Spinal cord (tissue), 10 donors: ENCODE measurements around the gene ARID2. TPM values are rescaled to one million over a fixed set of nuclear protein-coding genes. Genes with fewer than 3 reads are reported as not detected.

Experiments used
- DNase-seq, 6 donors: peaks; one replicate each; pipeline versions ENCODE4 v3.0.0 to v3.0.0-alpha.2; 2013 to 2015; ENCODE audit warnings: low spot score in 6 of 6, low read depth in 4 of 6
- H3K27ac ChIP-seq: one replicate; pipeline ENCODE4 v1.5.1; 2013; ENCODE audit warnings: low read depth, low read length, control low read depth
- H3K27me3 ChIP-seq: one replicate; pipeline ENCODE4 v1.6.1; 2013; ENCODE audit warnings: low read length; ENCODE audit not compliant: control insufficient read depth, insufficient read depth
- H3K36me3 ChIP-seq: one replicate; pipeline ENCODE4 v1.6.1; 2013; ENCODE audit warnings: low read length; ENCODE audit not compliant: control insufficient read depth, insufficient read depth
- H3K4me1 ChIP-seq: one replicate; pipeline ENCODE4 v1.6.1; 2013; ENCODE audit warnings: low read length; ENCODE audit not compliant: control insufficient read depth, insufficient read depth
- H3K4me3 ChIP-seq: one replicate; pipeline ENCODE4 v1.5.1; 2013; ENCODE audit warnings: low read depth, low read length, control low read depth
- H3K9me3 ChIP-seq: one replicate; pipeline ENCODE4 v1.6.1; 2013; ENCODE audit warnings: low read length; ENCODE audit not compliant: control insufficient read depth, insufficient read depth
- WGBS: methylation state at CpG from one replicate; pipeline ENCODE4 v1.1.5; 2013; ENCODE audit warnings: missing lambda C conversion rate; ENCODE audit not compliant: insufficient coverage; 5-methylcytosine and 5-hydroxymethylcytosine counted together
- polyA plus RNA-seq, 2 donors: library from polyadenylated mRNA; unstranded; fragments of 120-200 nt; gene quantifications; one replicate each; pipeline ENCODE4 v1.2.1, GENCODE V29; 2013; ENCODE audit not compliant: insufficient read length in 2 of 2
- total RNA-seq, 2 donors: library from RNA; depleted of rRNA in 1 of 2; stranded (reverse); fragments of 120-200 nt in 1 of 2; fragments of >200 nt in 1 of 2; gene quantifications; one replicate each; pipeline versions ENCODE4 v1.2.3 to v1.2.4, GENCODE V29; 2013 to 2014
- donor health status: healthy.

Gene ARID2
- total and polyA plus RNA-seq, 4 donors: 16.3 to 53.2 (median 27.5) TPM

GRCh38 chr12:45756666-45757065 lies 27.2 kb downstream of the ARID2 start:
- H3K27ac ChIP-seq: no peak overlapping the region
- H3K4me3 ChIP-seq: no peak overlapping the region
- DNase-seq: no peak
- no peaks in the 10 kb centered on the region for H3K4me1 ChIP-seq
- 72% methylated on average over 3 of the region's 3 CpGs for WGBS
- H3K27me3 ChIP-seq: no peaks in the 10 kb centered on the region
- H3K36me3 ChIP-seq: no peaks in the 10 kb centered on the region
- no peaks in the 10 kb centered on the region for H3K9me3 ChIP-seq

- Histone ChIP-seq H3K9me3 (no peaks in the 10 kb centered on the region), H3K4me3 (no peak overlapping the region), H3K4me1 (no peaks in the 10 kb centered on the region), H3K36me3 (no peaks in the 10 kb centered on the region), H3K27me3 (no peaks in the 10 kb centered on the region), H3K27ac (no peak overlapping the region)
- no CpG with 5 or more reads among the region's 3 CpGs for WGBS
- DNase-seq: no peak
Measured at GRCh38 chr12:45757172-45757571, 27.7 kb downstream of the ARID2 start.

GRCh38 chr12:45760333-45760732 lies 30.8 kb downstream of the ARID2 start:
- Histone ChIP-seq H3K4me1 (no peaks in the 10 kb centered on the region), H3K4me3 (no peak overlapping the region), H3K27ac (no peak overlapping the region), H3K9me3 (no peaks in the 10 kb centered on the region), H3K36me3 (no peaks in the 10 kb centered on the region), H3K27me3 (no peaks in the 10 kb centered on the region)
- no peak for DNase-seq
- whole genome bisulfite sequencing: 90% methylated on average over 2 of the region's 4 CpGs

- no CpG with 5 or more reads among the region's 3 CpGs for WGBS
- Histone ChIP-seq H3K27ac (no peak overlapping the region), H3K4me3 (no peak overlapping the region), H3K27me3 (no peaks in the 10 kb centered on the region), H3K4me1 (no peaks in the 10 kb centered on the region), H3K36me3 (no peaks in the 10 kb centered on the region), H3K9me3 (no peaks in the 10 kb centered on the region)
- DNase-seq: peak; percentile 7 to 81 (median 25)
Measured at GRCh38 chr12:45762185-45763110, 32.9 kb downstream of the ARID2 start.

- DNase-seq: no peak
- Histone ChIP-seq H3K27me3 (no peaks in the 10 kb centered on the region), H3K9me3 (no peaks in the 10 kb centered on the region), H3K36me3 (no peaks in the 10 kb centered on the region), H3K4me3 (no peak overlapping the region), H3K27ac (no peak overlapping the region), H3K4me1 (no peaks in the 10 kb centered on the region)
- 98% methylated on average over 4 of the region's 4 CpGs for whole genome bisulfite sequencing
Measured at GRCh38 chr12:45763381-45763780, 33.9 kb downstream of the ARID2 start.

GRCh38 chr12:45768194-45768593 lies 38.7 kb downstream of the ARID2 start:
- H3K27ac ChIP-seq: no peak overlapping the region
- no peak overlapping the region for H3K4me3 ChIP-seq
- peaks cover 2% of the 10 kb centered on the region for H3K9me3 ChIP-seq
- no peak for DNase-seq
- WGBS: no CpG with 5 or more reads among the region's 1 CpG
- H3K36me3 ChIP-seq: no peaks in the 10 kb centered on the region
- no peaks in the 10 kb centered on the region for H3K4me1 ChIP-seq
- H3K27me3 ChIP-seq: no peaks in the 10 kb centered on the region

GRCh38 chr12:45773747-45774146 lies 44.2 kb downstream of the ARID2 start:
- H3K4me1 ChIP-seq: no peaks in the 10 kb centered on the region
- no peaks in the 10 kb centered on the region for H3K27me3 ChIP-seq
- WGBS: no CpG with 5 or more reads among the region's 1 CpG
- no peaks in the 10 kb centered on the region for H3K36me3 ChIP-seq
- no peak overlapping the region for H3K4me3 ChIP-seq
- no peak for DNase-seq
- H3K9me3 ChIP-seq: peaks cover 2% of the 10 kb centered on the region
- H3K27ac ChIP-seq: no peak overlapping the region

- Histone ChIP-seq H3K9me3 (peaks cover 2% of the 10 kb centered on the region), H3K27me3 (no peaks in the 10 kb centered on the region), H3K4me1 (no peaks in the 10 kb centered on the region), H3K27ac (no peak overlapping the region), H3K4me3 (no peak overlapping the region), H3K36me3 (no peaks in the 10 kb centered on the region)
- no CpG with 5 or more reads among the region's 5 CpGs for WGBS
- DNase-seq: no peak
Measured at GRCh38 chr12:45774508-45775162, 45.1 kb downstream of the ARID2 start.

- H3K27ac ChIP-seq: no peak overlapping the region
- WGBS: no CpG with 5 or more reads among the region's 1 CpG
Measured at GRCh38 chr12:45775465-45775864, 46.0 kb downstream of the ARID2 start.

GRCh38 chr12:45775964-45776363 lies 46.5 kb downstream of the ARID2 start:
- Histone ChIP-seq H3K36me3 (no peaks in the 10 kb centered on the region), H3K4me3 (no peak overlapping the region), H3K27me3 (no peaks in the 10 kb centered on the region), H3K9me3 (no peaks in the 10 kb centered on the region), H3K4me1 (no peaks in the 10 kb centered on the region), H3K27ac (no peak overlapping the region)
- DNase-seq: peak in 1 of 6 donors; percentile 6
- WGBS: 31% methylated on average over 2 of the region's 2 CpGs

More at GRCh38 chr12:45775465-45775864, 46.0 kb downstream of the ARID2 start:
- no peaks in the 10 kb centered on the region for H3K4me1 ChIP-seq
- H3K27me3 ChIP-seq: no peaks in the 10 kb centered on the region
- no peak for DNase-seq
- H3K4me3 ChIP-seq: no peak overlapping the region
- no peaks in the 10 kb centered on the region for H3K9me3 ChIP-seq
- H3K36me3 ChIP-seq: no peaks in the 10 kb centered on the region
